Body of pancreas (tissue), 4 donors: ENCODE measurements around the gene CRYBB3.

Experiments used
- POLR2A ChIP-seq, 3 donors: fragments of 450-650 bp; IDR thresholded peaks; one replicate each; pipeline ENCODE4 v1.6.1; 2016; ENCODE audit warnings: antibody characterized with exemption in 3 of 3, mild to moderate bottlenecking in 2 of 3
- TF ChIP-seq, protein P1 (sequence below), 7 experiments: fragments of 450-650 bp in 4 of 7; fragments of 200-600 bp in 3 of 7; sonication (generic) in 3 of 7; IDR thresholded peaks; one replicate each; pipeline ENCODE4 v1.5.1; 2016 to 2019; ENCODE audit warnings: antibody characterized with exemption in 7 of 7

DNA sequence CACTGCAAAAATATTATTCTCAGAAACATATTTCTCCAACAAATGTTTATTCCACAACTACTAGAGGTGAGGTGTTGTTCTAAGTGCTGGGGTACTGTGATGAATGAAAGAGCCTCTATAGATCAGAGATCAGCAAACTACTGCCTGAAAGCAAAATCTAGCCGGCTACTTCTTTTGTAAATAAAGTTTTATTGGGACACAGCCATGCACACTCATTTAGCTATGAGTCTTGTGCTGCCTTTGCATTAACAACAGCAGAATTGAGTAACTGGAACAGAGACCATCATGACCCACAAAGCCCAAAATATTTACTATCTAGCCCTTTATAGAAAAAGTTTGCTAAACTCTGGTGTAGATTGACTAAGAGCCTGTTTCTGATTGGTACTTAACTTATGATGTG lies 37.1 kb upstream of the CRYBB3 start:
- TF ChIP-seq, protein P1, sequence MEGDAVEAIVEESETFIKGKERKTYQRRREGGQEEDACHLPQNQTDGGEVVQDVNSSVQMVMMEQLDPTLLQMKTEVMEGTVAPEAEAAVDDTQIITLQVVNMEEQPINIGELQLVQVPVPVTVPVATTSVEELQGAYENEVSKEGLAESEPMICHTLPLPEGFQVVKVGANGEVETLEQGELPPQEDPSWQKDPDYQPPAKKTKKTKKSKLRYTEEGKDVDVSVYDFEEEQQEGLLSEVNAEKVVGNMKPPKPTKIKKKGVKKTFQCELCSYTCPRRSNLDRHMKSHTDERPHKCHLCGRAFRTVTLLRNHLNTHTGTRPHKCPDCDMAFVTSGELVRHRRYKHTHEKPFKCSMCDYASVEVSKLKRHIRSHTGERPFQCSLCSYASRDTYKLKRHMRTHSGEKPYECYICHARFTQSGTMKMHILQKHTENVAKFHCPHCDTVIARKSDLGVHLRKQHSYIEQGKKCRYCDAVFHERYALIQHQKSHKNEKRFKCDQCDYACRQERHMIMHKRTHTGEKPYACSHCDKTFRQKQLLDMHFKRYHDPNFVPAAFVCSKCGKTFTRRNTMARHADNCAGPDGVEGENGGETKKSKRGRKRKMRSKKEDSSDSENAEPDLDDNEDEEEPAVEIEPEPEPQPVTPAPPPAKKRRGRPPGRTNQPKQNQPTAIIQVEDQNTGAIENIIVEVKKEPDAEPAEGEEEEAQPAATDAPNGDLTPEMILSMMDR (IDR thresholded peaks at IDR 0.05), result no peak
- no peak for TF ChIP-seq POLR2A (IDR thresholded peaks at IDR 0.05)
